GM19023 (cell line): Measurements from ENCODE around the gene SULT6B1.
"Not testable (repeated sequence)": the region's sequence is repeated elsewhere in the genome, so short reads cannot be mapped to it uniquely, and the experiment has no call there.

Experiments
- ATAC-seq: cut with Tn5 transposase; IDR thresholded peaks from one replicate; pipeline ENCODE4 v1.9.1; 2021; ENCODE audit warnings: mild to moderate bottlenecking, moderate library complexity; ENCODE audit not compliant: unreplicated experiment

SULT6B1 gene

DNA sequence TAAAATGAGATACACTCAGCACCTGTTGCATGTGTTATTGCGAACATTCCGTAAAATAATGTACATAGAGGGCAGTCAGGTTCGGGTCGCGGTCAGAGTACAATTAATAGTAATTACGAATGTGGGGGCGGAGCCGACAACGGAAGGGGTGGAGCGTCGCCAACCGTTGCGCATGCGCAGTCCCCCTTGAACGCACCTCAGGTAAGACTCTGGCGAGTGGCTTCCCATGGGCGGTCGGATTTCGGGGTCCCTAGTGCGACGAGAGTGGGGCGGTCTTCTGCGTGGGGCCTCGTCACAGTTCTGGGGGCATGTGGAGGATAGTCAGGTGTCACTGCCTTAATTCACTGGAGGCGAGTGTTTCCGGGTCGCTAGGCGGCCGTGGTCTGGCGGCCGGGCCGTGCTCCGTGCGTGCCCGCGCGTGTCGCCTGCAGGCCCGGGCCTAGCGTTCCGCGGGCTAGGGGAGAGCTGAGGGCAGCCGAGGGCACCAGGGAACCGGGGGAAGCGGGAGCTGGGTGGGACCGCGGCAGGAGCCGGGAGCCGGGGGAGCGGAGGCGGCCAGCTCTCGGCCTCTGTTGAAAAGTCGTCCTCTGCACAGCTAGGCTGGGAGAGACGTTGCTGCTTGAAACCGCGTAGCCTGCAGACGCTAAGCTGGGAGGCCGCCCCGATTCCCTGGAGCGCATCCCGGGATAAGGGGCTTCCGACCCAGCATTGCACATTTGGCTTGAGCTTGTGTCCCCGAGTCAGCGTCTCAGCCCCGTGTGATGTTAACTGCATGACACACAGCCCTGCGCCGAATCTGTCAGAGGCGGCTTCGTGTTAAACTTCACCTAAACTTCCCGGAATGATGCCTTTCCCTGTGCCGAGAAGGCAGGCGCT, 8.1 kb upstream of the SULT6B1 start, which contains the start of gene CEBPZOS:
Gene CEBPZOS, plus strand, starts transcription at position 177 of the 876 bp plus-strand sequence. CDS start 3,209 bp downstream, outside the sequence.
- ATAC-seq: peak; percentile 81

DNA sequence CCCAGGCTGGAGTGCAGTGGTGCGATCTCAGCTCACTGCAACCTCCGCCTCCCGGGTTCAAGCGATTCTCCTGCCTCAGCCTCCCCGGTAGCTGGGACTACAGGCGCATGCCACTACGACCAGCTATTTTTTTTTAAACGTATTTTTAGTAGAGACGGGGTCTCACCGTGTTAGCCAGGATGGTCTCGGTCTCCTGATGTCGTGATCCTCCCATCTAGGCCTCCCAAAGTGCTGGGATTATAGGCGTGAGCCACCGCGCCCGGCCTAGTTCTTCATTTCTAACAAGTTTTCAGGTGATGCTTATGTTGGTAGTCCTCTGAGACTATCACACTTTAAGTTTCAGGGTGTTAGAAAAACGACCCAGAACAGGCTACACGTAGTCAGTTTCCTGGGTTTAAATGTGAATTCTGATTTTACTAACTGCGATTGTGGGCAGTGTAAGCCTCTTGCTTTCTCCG, 7.4 kb upstream of the SULT6B1 start:
- ATAC-seq: not testable (repeated sequence)

DNA sequence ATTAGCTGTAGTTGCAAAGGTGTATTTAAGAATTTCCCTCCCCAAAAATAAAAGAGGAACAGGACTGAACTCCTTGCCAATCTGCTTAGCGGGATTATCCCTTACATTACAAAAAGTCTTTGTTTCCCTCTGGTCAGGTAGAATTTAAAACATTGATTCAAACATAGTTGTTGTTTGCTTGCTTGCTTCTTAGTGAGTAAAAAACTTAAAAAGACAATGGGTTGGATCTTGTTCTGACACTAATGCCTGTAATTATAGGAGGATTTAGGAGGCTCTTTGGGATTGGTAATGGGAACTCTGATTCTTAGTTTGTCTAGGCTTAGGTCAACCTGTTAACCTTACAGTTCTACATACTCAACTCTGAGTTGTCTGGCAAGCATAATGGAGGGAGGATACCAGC, 4.1 kb upstream of the SULT6B1 start:
- ATAC-seq: no peak

DNA sequence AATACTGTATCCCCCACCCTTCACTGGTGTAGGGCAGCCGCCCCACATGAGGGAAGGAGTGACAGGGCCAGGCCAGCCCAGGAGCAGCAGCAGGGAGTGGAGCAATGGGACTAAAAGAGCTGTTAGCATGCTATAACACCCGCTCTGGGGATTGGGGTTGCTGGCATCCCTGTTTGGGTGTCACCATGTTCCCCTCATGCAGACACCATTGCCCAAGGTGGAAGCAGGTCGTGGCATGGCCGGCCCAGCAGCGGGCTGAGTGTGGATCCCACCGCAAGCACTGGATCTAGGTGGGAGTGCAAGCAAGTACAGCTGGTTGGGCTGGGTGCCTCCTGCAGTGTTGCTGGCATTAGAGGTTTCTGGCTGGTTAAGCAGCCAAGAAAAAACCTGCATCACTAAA, 3.3 kb upstream of the SULT6B1 start:
- ATAC-seq: no peak

DNA sequence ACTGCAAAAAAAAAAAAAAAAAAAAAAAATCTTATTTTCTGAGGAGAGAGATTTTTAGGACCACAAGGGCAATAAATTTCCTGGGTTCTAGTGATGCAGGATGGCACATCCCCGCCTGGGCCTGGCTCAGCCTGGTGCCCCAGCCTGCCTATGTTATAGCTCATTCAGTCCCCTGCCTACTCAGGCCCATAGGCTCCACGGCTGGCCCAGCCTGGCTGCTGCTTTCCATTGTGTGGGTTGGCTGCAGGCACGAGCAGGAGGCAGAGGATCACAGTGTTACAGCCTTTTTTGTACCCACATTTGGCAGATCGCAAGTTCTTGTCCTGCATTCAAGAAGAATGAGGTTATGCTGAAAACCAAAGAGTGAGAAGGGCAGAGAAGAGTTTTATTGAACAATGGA, 2.8 kb upstream of the SULT6B1 start:
- no peak for ATAC-seq

DNA sequence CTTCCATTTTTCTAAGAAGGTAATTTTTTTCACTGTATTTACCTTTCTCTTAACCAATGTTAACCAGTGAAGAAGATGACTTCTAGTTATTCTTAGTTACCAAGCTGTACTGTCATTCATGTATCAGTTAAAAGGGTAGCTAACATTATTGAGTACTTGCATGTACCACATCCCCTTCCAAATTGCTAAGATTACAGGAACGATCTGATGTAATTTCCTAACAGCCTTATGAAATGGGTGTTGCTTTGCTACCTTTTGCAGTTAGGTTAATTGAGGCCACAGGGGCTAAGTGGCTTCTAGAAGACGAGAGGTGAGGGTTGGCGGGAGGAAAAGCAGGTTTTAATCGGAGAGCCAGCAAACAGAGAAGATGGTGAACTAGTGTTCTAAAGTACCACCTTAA, 1.8 kb upstream of the SULT6B1 start:
- ATAC-seq: no peak

DNA sequence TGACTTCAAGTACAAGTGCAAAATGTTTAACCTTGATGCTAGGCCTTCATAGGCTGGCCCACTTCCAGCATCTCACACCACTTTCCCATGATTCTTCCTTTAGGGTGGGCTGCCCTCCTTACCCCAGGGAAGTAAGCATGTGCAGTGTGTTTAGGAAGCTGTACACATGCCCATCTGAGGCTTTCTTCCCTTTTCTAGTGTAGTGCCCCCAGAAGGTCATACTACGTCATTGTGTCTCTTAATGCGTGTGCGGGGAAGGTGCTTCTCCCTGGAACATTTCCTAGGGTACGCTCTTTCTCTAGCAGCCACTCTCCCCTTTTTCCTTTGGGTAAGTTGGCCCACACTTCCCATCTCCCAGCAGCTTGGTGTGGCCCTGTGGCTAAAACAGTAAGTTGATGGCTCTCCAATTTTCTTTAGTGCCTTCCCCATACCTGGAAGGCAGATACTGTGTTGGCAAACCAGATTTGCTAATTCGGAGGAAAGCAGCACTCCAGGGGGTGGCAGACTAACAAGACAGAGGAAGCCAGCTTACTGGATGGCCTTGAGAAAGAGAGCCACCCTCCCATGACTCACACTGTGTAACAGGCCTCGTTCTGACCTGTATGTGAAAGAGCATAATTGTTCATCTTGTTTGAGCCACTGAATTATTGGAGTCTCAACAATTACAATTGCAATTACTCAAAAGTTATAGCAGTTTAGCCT, 1.1 kb upstream of the SULT6B1 start:
- no peak for ATAC-seq

DNA sequence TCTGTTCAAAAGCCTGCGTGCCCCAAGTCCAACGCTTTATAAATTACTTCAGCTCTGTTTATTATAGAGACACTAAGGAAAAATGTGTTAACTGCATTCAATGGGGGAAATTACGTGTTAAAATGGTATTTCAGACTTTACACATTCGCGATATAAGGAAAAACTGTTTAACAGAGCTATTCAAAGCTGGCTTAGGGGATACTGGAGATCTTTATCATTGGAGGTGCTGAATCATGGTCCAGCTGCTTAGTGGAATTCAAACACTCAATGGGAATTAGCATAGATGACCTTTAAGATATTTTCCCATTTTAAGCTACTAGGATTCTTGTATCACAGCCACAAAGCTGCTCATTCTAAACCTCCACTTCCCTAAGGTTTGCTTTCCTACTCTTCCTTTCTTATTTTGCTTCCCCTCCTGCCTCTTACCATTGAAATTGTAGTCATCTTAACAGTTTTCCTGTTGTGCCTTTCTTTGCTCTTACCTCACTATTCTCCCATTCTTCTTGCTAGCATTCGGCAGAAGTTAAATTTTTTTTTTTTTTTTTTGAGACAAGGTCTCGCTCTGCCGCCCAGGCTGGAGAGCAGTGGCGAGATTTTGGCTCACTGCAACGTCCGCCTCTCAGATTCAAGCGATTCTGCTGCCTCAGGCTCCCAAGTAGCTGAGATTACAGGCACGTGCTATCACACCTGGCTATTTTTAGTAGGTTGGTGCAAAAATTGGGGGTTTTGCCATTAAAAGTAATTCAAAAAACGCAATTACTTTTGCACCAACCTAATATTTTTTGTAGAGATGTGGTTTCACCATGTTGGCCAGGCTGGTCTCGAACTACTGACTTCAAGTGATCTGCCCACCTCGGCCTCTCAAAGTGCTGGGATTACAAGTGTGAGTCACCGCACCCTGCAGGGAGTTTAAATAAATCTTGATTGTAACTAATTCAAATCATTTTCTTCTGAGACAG, 6.5 kb downstream of the SULT6B1 start:
- ATAC-seq: no peak

DNA sequence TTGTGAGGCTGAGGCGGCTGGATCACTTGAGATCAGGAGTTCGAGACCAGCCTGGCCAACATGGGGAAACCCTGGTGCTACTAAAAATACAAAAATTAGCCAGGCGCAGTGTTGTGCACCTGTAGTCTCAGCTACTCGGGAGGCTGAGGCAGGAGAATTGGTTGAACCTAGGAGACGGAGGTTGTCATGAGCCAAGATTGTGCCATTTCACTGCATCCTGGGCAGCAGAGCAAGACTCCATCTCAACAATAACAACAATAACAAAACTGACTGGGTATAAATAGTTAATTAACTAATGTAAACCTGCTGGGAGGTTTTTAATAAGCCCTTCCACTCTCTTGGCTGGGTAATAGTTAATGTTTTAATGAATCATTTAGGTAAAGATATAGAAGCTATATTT, 7.8 kb downstream of the SULT6B1 start:
- no peak for ATAC-seq

DNA sequence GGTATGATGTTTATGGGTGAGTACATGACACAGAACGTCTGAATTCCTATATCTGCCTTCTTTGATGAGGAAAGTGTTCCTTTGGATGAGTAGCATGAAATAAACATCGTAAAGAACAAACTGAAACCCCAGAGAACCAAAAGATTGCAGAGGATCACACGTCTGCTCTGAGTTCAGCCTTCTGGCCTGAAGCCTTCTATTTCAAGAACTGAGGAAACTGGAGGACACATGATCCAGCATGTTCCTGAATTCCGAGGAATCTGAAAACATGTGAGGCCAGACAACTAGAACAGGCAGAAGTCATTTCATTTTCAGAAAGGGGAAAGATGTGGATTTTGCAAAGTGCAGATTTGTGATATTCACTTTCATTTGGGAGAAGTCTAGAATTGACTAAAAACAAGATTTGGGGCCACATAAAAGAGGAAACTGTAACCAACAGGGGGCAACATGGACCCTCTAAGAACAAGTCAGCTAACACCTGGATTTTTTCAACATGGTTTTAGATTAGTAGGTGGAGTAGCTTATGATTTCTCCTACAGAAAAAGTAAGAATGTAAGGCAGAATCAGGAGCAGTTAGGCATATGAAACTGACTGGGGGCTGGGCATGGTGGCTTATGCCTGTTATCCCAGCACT, 8.3 kb downstream of the SULT6B1 start:
- ATAC-seq: no peak

DNA sequence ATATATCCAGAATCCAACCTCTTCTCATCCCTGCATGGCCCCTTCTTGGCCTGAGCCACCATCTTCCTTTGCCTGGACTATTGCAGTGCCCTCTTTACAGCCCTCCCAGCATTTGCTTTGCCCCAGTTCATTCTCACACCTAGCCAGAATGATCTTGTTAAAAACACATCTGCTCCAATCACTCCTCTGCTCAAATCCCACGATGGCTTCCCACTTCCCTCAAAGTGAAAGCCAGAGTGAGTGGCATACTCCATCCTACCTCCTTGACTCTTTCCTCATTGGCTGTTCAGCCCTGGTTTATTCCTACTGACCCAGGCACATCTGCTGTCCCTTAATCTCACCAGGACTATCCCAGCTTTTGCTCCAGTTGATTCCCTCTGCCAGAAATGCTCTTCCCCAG, 14.7 kb downstream of the SULT6B1 start:
- ATAC-seq: no peak

DNA sequence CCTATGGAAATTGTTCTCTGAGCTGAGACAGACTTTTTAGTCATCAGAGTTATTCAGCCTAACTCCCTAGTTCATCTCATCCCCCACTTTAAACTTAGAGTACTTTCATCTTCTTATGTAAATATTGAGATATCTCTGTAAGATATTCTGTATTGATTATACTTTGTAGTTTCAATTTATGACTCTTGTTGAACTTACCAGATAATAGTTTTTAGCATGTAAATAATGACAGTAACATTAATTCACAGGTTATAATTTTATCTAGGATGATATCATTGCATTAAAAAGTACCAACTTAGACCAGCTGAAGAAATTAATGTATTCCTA, 16.9 kb downstream of the SULT6B1 start:
- no peak for ATAC-seq

DNA sequence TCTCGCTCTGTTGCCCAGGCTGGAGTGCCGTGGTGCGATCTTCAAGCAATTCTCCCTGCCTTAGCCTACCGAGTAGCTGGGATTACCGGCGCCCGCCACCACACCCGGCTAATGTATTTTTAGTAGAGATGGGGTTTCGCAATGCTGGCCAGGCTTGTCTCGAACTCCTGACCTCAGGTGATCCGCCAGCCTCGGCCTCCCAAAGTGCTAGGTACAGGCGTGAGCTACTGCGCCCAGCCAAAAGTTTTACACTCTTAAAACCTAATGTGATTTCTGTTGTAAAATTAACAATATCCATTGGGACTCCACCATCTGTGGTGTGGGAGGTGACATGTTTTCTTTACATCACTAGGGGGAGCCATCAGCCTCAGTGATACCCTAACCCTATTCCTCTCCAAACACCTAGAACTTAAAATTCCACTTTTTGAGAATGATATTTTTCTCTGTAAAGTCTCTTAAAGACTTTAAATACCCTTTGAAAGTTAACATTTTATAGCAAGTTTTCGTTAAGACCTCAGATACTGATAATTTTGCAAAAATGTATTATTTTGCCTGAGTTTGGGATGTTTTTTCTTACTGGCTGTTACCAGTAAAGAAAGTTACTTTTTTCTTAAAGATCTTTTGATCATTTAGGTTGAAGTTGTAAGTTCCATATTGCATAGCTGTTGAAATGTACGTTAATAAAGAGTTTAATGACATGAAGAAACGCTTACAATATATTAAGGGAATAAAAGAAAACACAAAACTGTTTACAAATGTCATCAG, 20.1 kb downstream of the SULT6B1 start:
- peak; percentile 57 for ATAC-seq

DNA sequence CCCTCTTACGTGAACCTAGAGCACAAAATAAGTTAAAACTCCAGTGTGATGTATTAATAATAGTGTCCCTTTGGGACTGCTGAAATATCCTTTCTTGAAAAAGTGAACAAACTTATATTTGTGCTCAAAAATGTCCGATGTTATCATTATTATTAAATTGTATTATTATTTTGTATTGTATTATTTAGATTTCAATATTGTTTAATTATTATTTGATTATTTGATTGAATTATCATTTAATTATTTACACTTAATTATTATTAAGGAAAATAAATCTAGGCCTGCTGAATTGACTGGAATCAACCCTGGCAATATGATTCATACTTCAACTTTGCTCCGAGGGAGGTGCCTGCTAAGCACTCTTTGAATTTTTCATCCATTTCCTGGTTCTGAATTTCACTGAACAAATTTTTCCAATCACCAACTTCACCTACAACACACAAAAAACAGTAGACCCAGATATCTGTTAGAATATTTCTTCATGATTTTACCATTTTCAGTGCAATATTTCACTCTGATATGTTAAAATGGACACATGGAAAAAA, 20.8 kb downstream of the SULT6B1 start:
- ATAC-seq: no peak

DNA sequence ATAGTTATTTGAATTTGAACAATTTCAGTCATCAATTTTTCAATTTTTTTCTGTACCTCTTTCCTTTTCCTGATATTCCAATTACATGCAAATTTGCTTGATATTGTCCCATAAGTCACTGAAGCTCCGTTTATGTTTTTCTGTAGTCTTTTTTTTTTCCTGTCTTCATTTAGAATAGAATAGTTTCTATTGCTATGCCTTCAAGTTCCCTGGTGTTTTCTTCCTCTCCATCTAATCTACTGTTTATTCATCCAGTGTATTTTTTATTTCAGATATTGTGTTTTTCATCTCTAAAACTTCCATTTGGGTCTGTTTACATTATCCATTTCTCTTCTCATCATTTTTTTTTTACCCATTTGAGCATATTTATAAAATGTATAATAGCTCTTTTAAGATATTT, 23.7 kb downstream of the SULT6B1 start:
- ATAC-seq: no peak

DNA sequence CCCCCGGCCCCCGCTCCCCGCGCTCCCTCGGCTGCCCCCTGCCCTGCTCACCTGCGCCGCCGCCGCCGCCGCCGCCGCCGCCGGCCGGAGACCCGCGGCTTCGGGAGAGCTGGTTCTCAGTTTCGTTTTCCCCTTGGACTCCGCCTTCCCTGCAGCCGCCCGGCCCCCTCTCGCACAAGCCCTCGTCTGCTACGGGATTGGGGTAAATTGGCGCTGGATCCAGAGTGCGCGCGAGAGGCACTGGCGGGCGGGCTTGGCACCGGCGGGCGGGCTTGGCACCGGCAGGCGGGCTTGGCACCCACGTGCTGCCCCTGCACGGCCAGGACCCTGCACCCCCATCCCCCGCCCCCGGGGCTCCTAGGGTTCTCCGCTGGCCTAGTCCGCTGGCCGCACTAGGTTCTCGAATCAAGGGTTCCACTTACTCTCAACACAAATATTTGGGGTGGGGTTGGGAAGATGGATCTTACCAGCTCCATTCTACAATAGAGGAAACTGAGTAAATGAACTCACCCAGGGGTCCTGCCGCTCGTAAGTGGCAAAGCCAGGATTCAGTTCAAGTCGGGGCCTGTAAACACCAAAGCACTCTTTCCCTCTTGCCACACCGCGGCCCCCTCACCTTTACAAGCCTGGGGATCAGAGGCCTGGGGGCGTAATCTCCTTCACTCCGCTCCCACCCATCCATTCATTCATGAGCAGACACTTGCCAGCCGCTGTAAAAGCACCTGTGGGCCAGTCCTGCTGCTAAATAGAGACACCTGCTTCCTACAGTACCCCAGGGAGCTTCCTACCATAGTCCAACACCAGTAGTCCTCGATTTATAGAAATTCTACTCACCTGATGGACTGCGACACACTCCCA, 31.4 kb downstream of the SULT6B1 start, which contains the start of gene EIF2AK2:
Gene EIF2AK2, minus strand, starts transcription at position 124 of the 858 bp plus-strand sequence. CDS start 9,174 bp downstream, outside the sequence.
- peak; percentile 90 for ATAC-seq

DNA sequence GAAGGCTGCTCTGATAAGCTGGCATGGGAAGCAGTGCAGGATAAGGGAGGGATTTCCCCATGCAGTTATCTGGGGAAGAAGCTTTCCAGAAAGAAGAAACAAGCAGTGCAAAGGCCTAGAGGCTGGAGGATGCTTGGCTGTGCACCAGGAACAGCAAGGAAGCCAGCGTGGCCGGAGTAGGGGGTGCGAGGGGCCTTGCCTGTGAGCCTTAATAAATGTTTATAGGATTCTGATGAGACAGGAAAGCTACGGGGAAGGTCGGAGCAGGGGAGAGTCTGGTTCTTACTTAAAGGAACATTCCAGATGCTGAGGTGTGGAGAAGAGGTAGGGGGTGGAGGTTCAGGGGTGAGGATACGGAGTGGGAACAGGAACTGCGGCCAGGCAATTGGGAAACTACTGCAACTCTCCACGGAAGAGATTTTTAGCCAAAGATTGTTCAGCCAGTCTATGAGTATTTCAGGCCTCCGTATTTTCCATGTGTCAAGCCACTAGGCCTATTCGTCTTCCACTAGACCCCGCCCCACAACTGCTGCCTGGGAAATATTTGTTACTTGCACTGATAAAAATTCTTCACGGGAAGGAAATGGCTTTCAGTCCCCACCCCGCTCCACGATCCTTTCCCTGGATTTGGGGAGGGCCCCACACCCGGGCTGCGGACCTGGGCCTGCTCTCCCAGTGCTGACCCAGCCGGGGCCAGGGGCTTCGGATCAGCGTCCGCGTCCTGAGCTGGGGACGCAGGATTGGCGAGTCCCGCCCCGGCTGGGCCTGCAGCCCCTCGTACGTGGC, 32.2 kb downstream of the SULT6B1 start:
- peak; percentile 36 for ATAC-seq

DNA sequence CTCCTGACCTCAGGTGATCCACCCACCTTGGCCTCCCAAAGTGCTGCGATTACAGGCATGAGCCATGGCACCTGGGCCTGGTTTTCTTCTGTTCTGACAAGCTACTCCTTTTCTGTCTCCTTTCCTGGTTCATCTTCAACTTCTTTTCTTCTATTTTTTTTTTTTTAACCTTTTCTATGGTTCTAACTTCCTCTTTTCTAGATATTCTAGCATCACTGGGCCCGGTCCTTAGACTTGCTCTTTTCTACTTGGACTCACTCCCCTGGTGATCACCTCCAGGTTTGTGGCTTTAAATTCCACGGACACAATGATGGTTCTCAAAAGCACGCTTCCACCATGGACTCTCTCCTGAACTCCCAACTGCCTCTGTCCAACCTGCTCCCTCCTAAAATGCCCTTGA, 33.7 kb downstream of the SULT6B1 start:
- ATAC-seq: no peak
